GM21737 (cell line): ENCODE results near the gene NFU1.

Experiments used
- ATAC-seq: cut with Tn5 transposase; IDR thresholded peaks from one replicate; pipeline ENCODE4 v1.9.1; 2021; ENCODE audit warnings: mild to moderate bottlenecking, moderate library complexity; ENCODE audit not compliant: unreplicated experiment

The NFU1 gene

DNA sequence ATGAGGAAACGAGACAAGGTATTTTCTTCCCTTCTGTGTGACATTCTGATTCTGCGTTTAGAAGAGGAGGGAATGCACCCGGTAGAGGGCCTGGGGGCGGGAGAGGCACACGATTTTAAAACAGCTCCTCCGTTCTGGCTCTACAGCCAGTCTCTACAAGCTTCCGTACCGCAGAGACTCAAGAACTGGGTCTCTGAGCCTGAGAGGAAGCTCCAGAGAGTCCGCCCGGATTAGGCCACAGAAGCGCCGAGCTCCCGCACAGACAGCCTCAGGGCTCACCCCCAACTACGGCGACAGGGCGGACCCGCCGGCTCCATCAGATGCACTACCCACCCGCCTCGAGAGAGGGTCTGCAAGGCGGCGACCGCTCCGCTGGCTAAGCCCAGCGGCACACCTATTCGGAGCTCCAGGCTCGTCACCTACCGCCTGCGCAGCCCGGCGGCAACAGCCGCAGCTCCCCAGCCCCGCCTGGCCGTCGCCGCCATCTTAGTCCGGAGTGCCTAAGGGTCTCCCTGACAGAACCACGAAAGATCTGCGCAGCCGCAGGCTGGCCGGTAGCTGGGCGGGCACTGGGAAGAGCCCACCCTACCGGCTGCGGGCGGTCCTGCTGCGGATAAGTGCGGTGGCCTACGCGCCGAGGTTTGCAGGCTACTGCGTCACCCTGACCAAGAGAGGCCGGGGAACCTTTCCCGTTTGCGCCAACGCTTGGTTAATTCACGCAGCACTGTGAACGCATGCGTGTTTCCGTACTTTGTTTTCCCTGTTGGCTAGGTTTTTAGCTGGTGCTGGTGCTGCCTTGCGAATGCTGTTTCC is at the start of gene NFU1:
TSS of gene NFU1 (minus strand) at position 498 of the 813 bp plus-strand sequence. CDS start at position 485, 13 bp downstream.
- ATAC-seq, result peak; percentile 95

DNA sequence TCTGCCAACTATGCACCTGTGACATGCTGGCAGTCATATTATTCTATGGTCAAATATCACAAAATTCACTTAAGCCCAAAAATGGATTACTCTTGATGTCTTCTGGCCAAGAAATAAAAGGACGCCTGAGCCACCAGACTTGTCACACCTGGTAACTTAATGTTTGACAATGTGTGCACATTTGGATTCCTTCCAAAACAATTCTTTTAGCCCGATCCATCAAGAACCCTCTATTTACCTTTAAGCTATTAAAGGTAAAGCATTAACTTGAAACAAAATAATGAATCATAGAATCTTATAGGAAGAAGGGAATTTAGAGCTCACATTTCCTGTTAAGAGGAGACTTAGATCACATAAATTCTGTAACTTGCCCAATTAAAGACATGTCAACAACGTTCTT is 46.5 kb upstream of the NFU1 start:
- ATAC-seq, result no peak

DNA sequence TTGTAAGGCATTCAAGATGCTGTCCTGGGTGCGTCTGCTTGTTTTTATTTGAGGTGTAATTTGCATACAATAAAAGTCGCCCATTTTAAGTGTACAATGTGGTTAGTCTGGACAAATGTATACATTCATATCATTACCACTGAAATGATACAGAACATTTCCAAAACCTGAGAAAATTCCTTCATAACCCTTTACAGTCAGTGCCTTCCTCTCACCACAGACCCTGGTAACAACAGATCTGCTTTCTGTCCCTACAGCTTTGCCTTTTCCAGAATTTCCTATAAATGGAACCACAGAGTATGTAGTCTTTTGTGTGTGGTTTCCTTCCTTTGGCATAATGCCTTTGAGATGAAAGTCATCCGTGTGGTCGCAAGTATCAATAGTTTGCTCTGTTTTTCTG is 45.8 kb upstream of the NFU1 start:
- ATAC-seq, result no peak

DNA sequence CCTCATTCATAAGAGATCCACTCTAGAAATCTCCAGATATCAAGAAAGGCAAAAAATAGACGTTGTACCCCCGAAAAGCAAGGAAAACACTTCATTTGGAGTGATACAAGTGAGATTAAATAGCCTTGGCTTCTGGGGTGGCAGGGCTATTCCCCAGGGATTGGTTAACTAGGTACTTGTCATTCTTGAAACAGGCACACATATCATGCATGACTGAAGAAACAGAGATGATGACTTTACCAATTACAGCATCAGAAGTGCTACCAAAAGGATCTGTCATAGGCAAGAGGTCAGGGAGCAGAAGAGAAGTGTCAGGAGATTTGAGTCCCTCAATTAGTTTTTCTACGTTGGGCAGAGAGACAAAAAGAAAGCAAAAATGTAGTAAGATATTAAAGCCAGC is 45.2 kb upstream of the NFU1 start:
- ATAC-seq, result no peak

DNA sequence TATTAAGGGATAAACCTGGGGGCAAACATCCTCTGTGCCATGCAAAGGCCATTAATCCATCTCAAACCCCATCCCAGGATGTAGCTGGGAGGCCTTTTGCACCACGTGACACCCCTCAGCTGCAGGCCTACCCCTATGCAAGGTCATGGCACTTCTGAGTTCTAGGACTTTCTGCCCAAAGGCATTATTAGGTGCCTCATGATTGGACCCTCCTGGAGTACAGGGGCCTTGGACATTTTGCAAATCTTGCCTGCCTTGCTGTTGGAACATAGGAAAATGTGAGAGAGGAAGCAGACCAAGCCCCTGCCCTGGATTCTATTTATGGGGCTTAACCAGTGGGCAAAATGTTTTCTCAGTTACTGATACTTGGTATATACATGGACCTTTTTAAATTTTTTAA is 44.2 kb upstream of the NFU1 start:
- no peak for ATAC-seq

DNA sequence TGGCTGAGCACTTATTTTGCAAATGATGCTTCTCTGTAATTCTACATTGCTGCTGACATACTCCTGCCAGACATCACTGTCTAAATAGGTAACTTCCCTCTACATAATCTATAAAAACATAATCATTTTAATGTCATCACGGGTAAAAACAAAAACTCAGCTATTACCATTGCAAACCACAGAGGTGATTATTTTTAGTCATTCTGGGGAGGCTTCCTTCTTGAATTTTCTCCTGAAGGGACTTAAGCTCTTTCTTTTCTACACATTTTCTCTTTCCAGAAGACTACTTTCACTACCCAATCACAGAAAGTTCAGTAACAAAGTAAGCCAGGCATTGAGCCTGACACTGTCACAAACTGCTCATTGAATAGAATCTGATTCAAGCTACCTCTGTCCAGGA is 40.4 kb upstream of the NFU1 start:
- ATAC-seq, result no peak

DNA sequence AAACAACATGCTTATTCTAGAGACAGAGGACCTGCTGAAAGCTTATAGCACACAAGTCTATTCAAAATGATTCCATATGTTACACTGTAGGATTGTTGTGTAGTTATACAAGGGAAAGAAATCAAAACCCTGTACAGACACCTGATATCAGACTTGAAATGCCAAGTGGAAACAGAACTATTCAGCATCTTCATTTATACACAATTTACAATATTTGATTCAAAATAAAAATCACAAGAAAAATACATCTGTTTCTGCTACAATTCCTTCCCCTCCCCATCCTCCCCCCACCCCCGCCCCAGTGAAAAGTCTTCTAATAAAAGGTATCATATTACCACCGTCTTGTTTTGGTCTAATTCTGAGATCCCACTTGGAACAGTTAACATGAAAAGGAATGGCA is 37.5 kb upstream of the NFU1 start:
- ATAC-seq, result no peak

DNA sequence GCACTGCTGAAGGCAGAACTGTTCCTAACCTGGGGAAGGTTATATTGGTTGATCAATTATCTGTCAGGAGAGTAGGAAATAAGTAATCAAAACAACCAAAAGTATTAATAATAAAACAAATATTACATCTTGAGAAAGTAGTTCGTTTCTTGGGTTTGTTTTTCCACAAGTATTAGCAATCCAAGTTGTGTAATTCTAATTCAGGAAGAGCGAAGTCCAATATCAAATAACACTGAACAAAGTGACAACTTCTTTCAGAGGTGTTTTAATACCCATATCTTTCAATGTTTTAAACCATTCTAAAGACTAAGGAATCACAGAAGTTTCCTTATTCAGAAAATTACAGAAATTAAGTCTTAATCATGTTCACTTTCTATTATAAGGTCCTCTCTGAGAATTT is 34.6 kb upstream of the NFU1 start:
- ATAC-seq, result no peak

DNA sequence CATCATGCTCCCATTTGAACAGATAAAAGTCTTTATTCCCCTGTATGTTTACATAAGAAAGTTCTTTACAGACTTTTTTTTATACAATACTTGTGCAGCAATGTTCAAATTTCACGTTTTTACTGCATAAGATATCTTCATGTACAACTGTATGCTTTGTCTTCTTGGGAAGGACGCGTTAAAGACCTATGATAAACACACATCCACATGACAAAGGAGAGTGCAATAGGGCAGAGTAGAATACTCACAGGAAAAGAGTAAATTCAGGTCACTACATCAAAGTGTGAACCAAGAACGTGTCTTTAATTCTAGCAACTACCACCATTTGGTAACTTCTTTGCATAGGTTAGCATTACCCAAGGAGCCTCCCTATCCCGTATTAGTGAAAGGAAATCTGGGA is 33.7 kb upstream of the NFU1 start:
- no peak for ATAC-seq

DNA sequence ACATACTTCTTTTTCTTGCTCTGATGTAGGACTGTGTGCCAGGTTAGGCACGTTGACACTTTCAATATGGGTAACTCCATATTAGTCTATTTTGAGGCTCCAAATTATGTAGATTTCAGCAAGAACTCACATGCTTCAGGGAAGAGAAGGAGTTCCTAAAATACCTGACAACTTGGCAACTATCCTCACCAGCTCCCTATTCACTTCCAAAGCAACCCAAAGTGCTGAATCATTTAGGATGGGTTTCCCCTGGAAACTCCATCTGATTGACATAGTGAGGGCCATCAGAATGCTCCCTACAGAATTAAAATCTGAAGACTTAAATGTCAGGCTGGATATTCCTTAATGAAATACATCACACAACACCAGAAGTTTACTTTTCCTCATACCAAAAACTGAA is 32.5 kb upstream of the NFU1 start:
- no peak for ATAC-seq

DNA sequence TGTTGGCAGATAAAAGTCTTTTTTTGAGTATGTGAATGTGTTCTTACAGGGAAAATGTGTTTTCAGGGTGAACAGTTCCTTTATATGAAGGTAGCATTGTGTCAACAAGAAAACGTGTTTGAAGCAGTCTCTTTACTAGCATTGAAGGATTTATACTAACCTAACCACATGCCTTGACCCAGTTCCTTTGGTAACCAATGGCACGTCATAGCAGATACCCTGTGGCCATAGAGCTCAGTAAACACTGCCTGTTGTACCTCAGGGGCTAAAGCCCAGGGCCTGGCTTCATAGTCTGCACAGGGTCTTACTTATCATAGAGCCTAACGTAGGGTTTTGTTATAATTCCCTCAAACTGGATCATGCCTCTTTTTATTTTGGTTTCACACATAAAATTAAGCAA is 32.1 kb upstream of the NFU1 start:
- no peak for ATAC-seq

DNA sequence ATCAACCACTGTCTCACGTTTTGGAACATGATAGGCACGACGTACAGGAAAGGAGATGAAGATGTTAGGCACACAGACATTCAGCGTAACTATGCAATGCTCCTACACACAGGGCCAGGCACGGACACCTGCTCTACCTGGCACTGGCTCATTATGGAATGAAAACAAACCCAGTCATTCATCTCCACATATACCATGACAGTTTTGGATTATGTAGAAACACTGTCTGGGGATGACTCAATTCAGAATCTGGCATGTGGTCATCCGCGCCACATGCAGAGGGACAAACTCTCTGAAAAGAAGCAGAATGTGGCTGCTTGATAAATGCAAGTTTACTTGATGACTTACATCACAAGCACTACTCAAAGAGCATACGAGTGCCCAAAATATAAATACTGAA is 29.5 kb upstream of the NFU1 start:
- no peak for ATAC-seq

DNA sequence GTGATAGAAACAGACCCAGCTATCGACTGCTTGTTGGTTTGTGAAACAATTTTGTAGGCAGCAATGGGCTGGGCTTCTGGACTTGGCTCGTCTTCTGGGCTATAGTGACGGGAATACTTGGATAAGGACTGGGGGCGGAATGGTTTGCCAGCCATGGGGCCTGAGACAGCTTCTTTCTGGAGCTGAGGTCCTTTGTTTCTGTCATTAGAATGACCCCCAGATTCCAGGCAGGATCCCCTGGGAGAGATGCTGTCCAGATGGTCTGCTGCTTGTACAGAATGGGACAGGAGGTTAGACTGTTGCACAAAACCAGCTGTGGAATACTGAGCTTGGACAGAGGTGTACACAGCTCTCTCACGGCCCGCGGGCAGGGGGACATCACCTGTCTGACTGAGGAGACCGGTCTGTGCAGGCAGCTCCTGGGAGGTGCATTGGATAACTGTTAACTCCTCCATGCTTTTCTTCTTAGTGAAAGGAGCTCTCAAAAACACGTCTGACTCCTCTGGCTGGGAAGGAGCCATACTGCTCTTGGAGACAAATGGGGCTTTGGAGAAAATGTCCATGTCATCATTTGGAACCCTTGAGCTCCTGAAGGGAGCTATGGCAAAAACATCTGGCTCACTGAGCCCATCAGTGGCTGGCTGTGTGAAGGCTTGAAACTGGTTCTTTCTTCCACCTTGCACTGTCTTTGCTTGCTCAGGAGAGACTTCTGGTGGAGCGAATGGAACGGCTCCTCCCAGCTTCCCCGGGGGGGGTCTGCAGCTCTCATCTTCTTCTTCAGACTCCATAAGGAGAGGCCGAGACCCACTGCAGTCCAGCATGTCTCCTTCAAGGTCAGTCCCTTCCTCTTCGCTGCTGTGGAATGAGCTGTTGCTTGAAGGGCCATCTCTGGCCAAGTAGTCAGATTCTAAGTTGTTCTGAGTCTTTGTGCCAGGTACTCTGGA is 28.6 kb upstream of the NFU1 start:
- no peak for ATAC-seq

DNA sequence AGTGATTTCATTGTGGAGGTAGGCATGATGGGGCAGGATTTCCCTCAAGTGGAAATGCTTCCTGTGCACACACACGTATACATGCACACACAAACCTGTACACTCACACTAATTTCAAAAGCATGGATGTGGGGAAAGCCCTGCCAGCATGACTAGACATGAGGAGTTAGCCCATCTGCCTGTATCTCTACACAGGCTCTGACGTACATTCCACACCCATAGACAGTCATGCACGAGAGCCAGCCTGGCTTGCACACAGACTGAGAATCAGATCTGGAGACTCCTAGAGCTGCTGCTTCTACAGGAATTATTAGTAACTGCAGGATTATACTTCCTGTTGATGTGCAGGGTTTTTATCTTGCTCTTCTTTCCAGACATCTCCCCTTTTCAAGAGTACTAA is 27.3 kb upstream of the NFU1 start:
- ATAC-seq, result no peak

DNA sequence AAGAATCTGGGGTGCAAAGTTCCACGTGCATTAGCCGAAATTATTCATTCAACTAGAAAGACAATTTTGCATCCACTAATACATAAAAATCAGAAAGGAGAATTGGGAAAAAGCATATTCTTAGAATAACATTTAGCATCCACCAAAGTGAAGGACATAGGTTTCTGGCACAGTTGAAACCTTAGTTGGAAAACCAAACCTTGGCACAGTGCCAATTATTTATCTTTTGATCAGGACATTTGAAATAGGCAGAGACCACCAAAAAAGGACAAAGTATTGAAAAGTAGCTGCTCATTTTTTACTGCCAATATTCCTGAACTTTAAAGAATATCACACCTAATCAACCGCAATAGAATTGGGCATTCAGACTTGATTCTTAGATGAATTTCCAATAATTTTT is 25.5 kb upstream of the NFU1 start:
- no peak for ATAC-seq

DNA sequence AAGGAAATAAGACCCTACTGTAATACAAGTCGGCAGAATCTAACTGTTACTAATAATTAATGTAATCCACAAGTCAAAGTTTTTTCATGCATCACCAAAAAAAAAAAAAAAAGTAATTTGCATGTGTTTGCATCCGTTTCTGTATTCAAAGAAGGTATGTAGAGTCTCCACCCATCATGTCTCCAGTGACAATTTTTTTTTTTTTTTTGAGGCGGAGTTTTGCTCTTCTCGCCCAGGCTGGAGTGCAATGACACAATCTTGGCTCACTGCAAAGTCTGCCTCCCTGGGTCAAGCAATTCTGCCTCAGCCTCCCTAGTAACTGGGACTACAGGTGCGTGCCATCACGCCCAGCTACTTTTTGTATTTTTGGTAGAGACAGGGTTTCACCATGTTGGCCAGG is 24.2 kb upstream of the NFU1 start:
- no peak for ATAC-seq

DNA sequence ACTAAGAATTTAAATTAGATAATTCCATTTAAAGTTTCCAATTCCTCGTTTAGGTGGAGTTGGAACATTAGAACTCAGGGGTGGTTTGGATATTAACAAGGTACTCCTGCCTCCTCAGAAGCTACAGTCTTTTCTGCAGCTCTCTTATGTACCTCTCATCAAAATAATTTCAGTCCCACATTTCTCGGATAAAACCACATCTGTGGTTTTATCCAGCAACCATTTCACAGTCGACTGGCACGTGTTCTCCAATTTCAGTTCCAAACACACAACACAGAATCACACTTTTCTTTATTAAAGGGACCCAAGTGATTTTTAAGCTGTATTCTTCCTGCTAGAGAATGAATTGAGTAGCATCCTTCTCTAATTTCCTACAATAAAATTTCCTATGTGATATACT is 22.7 kb upstream of the NFU1 start:
- no peak for ATAC-seq

DNA sequence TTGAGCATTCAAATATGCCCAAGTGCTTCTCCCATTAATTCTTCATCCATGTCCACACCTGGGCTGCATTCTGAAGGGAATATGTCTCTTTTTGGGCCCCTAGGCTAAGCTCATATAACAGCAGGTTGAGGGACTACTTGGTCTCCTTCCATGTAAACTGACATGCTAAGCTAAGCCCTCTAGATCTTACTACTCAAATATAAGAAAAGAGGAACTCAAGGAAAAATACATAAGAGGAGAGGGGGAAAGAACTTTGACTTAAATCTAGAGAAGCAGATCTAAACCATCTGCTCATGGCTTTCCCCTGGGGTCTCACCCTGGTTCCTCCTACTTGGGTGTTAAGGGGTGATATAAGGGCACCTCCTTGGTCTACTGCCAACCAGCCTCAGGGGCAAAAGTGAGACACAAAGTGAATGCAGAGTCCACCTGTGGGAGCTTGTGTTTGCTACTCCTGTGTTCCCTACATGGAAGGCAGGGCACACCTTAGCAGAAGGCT is 19.8 kb upstream of the NFU1 start:
- ATAC-seq, result no peak

DNA sequence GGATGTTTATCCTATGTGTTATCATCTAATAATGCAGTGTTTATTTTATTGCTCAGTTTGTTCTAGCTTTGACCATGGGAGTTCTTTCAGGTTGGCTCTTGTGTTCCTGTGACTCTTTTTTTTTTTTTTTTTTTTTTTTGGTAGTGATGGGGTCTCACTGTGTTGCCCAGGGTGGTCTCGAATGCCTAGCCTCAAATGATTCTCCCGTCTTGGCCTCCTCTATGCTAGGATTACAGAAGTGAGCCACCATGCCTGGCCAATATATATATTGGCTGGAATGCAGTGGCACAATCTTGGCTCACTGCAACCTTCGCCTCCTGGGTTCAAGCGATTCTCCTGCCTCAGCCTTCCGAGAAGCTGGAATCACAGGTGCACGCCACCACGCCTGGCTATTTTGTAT is 18.9 kb upstream of the NFU1 start:
- no peak for ATAC-seq

DNA sequence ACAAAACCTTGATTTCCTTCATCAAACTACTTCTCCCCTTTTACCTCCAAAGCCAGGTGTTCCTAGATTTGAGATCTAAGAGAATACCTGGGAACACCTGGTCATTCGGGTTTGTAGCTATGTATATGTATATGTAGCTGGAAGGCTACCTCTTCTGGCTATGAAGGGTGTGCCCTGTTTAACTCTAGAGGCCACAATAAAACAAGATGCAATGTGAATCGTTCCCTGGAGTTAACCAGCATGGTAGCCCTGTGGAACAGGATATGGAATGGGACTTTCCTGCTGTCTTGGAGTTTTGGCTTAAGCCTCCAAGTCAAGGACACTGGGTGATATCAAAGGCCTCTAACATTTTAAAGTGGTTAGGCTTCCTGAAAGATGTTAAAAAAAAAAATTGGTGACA is 17.7 kb upstream of the NFU1 start:
- no peak for ATAC-seq

DNA sequence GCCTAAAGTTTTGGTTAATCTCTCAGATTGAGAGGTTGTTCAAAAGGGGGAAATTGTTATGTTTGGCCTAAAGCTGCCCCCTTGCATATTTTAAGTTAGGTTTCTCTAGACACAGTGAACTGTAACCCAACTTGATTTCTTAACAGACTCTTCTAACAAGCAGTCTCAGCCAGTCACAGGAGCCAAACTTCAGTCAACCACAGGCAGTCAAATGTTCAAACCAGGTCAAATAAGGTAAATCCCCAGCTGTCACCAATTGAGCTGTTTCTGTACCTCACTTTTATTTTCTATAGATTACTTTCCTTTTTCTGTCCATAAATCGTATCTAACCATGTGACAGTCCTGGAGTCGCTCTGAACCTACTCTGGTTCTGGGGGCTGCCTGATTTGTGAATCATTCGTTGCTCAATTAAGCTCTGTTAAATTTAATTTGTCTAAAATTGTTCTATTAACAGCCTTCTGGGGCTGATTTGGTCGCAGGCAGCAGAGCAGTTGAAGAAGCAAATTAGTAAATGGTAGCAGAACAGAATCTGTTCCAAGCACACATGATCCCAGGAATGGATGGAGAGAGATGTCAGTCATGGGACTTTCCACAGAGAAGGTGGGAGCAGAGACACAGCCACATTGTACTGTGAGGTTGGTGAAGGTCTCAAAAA is 16.4 kb upstream of the NFU1 start:
- peak; percentile 89 for ATAC-seq
